ENCODE data around the gene PNLIPRP2.

GRCh38 chr10:116671274-116671926 is 50.6 kb downstream of the PNLIPRP2 start:
- no peak for TF ChIP-seq EZH2 (IDR thresholded peaks at IDR 0.05; ENCODE audit: low read length, missing control alignments)
- TF ChIP-seq, protein P1, sequence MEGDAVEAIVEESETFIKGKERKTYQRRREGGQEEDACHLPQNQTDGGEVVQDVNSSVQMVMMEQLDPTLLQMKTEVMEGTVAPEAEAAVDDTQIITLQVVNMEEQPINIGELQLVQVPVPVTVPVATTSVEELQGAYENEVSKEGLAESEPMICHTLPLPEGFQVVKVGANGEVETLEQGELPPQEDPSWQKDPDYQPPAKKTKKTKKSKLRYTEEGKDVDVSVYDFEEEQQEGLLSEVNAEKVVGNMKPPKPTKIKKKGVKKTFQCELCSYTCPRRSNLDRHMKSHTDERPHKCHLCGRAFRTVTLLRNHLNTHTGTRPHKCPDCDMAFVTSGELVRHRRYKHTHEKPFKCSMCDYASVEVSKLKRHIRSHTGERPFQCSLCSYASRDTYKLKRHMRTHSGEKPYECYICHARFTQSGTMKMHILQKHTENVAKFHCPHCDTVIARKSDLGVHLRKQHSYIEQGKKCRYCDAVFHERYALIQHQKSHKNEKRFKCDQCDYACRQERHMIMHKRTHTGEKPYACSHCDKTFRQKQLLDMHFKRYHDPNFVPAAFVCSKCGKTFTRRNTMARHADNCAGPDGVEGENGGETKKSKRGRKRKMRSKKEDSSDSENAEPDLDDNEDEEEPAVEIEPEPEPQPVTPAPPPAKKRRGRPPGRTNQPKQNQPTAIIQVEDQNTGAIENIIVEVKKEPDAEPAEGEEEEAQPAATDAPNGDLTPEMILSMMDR (conservative IDR thresholded peaks at IDR 0.05 in 1 of 2, IDR thresholded peaks at IDR 0.05 in 1 of 2; ENCODE audit: low read depth in 1 of 2, low read length in 2 of 2): no peak

All from fibroblast of lung (primary cell).